AG08396 (cell line): ENCODE results near the gene ABHD11.
"Not testable (repeated sequence)": the region's sequence is repeated elsewhere in the genome, so short reads cannot be mapped to it uniquely, and the experiment has no call there.

Source experiments
- DNase-seq: peaks from one replicate; pipeline ENCODE4 v3.0.0; 2012; ENCODE audit warnings: low spot score, mixed read lengths

ABHD11 gene, protein sequence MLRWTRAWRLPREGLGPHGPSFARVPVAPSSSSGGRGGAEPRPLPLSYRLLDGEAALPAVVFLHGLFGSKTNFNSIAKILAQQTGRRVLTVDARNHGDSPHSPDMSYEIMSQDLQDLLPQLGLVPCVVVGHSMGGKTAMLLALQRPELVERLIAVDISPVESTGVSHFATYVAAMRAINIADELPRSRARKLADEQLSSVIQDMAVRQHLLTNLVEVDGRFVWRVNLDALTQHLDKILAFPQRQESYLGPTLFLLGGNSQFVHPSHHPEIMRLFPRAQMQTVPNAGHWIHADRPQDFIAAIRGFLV

GRCh38 chr7:73738612-73739386 lies at the start of gene ABHD11:
TSS of gene ABHD11 (minus strand) at chr7:73738802. CDS start at chr7:73738770, 32 bp downstream.
- DNase-seq: peak; percentile 99

- DNase-seq: not testable (repeated sequence)
Observed at GRCh38 chr7:73787786-73788048, 49.1 kb upstream of the ABHD11 start.

GRCh38 chr7:73786588-73786987 lies 48.0 kb upstream of the ABHD11 start:
- no peak for DNase-seq

DNA sequence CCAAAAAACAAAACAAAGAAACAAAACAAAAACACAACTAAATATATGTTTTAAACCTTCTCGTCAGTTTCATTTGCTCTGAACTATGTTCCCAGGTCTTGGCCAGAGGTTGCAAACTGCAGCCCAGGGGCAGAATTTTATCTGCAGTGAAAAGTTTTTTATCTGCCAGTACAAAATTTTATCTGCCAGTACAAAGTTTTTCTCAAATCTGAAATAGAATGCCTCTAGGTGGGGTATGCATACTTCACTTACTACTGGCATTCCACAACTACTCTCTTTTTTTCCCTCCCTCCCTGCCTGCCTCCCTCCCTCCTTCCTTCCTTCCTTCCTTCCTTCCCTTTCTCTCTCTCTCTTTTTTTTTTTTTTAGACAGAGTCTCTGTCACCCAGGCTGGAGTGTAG lies 40.9 kb upstream of the ABHD11 start:
- DNase-seq: no peak

GRCh38 chr7:73778801-73779389 lies 40.3 kb upstream of the ABHD11 start:
- DNase-seq: no peak

GRCh38 chr7:73774923-73775322 lies 36.3 kb upstream of the ABHD11 start:
- DNase-seq: no peak

GRCh38 chr7:73773700-73774517 lies 35.3 kb upstream of the ABHD11 start:
- DNase-seq: no peak

DNA sequence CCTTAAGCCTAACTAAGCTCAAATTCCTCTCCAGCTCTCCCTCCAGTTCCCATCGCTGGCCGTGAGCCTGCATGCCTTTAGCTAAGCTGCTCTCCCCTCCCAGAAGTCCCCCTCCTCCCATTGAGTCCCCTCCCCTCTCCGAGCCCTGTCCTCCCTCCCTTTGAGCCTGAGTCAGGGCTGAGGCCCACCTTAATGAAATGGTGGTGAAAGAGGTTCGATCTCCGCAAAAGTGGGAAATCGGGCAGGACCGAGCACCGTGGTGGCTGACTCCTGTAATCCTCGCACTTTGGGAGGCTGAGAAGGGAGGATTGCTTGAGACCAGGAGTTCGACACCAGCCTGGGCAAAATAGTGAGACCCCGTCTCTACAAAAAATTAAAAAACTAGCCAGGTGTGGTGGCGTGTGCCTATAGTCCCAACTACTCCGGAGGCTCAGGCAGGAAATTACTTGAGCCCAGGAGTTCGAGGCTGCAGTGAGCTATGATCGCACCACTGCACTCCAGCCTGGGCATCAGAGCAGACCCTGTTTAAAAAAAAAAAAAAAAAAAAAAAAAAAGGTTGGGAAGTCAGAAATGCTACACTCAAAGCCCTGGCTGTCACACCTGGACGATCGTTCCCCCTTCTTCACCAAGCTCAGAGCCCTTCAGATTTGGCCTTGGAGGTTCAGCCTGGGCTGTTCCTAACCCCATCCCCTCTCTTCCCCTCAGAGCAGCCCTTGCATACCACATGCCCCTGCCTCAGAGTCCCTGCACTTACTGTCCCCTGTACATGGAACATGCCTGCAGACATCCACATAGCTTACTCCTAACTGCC lies 32.5 kb upstream of the ABHD11 start:
- DNase-seq: no peak

DNA sequence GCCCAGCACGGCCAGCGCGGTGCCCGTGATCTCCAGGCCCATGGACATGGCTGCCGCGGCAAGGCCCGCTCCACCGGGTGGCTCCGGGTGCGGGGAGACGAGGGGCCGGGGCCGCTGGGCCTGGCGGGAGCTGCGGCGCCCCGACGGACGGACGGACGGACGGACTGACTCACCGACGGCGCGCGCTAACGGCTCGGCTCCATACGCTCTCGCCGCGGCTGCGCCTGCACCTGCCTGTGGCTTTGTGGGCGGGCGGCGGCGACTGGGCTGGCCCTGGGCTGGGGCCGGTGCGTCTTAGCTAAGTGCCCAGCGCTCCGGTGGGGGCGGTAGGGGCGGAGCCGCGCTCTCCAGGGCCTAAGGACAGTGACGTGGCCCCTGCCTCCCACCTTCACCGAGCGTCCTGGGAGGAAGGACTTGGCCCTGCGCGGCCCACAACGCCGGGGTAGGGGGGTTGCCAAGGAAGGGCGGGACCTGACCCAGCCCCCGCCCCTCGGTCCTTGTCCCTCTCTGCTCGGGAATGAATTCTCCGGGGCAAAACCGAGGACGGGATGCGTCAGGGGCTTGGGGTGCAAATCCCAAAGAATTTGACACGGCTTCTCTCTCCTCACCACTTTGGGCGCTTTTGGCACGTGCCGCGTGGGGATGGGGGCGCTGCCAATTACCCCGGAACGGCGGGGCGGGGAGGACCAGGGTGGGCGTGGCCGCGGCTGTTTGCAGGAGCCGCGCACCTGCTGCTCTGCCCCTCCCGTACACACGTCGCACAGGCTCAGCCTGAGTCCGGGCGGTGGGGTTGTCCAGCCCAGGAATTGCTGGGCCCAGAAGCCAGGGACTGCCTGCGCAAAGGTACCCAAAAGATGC lies 31.6 kb upstream of the ABHD11 start, which contains the start of gene CLDN3:
Gene CLDN3, minus strand, starts transcription at position 269 of the 858 bp plus-strand sequence. Its CDS starts 221 bp downstream, at position 48.
- DNase-seq: peak; percentile 48

DNA sequence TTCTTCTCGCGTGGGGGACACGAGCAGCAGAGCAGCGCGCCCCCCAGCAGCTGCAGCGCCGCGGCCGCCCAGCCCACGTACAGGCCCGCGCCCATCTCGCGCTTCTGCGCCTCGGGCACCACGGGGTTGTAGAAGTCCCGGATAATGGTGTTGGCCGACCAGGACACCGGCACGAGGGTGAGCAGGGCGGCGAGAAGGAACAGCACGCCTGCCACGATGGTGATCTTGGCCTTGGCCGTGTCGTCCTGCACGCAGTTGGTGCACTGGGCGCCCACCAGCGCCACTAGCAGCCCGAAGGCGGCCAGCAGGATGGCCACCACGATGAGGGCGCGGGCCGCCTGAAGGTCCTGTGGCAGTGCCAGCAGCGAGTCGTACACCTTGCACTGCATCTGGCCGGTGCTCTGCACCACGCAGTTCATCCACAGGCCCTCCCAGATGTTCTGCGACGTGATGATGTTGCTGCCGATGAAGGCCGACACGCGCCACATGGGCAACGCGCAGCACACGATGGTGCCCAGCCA lies 30.9 kb upstream of the ABHD11 start:
- DNase-seq: no peak

- no peak for DNase-seq
Observed at GRCh38 chr7:73768641-73769480, 30.3 kb upstream of the ABHD11 start.

GRCh38 chr7:73766556-73767229 lies 28.1 kb upstream of the ABHD11 start:
- DNase-seq: no peak

DNA sequence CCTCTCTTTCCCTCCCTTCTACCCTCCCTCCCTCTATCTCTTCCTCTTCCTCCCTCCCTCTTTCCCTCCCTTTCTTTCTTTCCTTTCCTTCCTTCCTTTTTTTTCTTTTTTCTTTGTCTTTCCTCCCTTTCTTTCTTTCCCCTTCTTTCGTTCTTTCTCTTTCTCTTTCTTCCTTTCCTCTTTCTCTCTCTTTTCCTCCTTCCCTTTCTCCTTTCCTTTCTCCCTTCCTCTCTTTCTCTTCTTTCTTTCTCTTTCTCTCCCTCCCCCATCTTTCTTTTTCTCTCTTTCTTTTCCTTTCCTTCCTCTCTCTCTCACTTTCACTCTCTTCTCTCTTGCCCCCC lies 24.0 kb upstream of the ABHD11 start:
- no peak for DNase-seq

DNA sequence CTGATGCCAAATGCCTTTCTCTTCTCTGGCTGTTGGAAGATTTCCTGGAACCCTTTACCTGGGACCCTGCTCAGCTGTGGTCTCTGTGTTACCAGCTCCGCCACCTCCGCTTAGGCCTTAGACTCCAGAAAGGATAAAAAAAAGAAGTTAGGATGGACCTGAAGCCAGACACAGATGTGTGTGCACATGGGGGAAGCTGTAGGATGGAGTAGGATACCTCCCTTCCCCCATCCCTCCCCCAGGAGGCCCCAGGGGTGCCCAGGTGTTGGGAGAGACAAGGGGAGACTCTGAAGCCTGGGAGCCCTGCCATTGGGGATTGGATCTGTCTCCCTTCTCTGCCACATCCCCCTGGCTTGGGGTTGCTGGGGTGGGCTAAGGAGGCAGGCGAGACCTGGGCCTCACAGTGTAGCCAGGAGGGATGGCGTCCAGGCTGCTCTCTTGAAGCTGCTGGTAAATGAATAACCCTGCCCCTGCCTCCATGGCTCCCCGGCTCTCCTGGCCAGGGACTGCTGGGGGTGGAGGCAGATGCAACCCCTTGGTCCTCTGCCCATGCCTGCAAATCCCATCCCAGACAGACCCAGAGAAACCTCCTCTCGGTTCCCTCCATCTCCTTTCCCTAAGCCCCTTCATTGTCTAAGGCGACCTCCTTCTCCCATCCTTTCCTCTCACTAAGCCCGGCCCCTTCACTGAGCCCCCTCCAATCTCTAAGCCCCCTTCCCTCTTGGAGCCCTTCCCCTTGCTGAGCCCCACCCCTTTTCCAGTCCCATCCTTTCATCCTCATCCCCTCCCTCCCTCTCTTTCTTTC lies 23.5 kb upstream of the ABHD11 start:
- DNase-seq: no peak

DNA sequence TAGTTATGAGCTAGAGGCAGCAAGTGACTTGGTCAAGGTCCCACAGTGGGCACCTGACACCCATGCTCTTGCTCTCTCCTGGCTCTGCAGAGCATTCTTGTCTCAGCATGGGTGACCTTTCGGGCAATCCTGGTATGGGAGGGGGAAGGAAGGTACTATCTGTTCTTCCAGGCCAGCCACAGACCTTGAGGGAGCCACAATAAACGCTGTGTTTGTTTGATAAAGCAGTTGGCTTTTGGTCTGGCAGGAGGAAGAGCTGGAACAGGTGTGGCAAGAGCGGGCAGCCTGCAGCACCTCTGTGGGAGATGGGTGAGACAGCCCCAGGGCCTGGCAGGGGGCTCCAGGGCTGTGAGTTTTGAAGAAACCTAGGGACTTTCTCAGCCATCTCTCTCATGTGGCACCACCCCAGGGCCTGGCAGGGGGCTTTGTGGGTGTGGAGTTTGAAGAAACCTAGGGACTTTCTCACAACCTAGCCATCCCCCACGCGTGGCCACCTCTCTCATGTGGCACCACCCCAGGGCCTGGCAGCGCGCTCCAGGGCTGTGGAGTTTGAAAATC lies 20.1 kb upstream of the ABHD11 start:
- DNase-seq: no peak

- DNase-seq: no peak
Observed at GRCh38 chr7:73749931-73750776, 11.6 kb upstream of the ABHD11 start.

- DNase-seq: no peak
Observed at GRCh38 chr7:73746378-73746777, 7.8 kb upstream of the ABHD11 start.
